CD4-positive, alpha-beta T cell treated with Interferon gamma for 1 hour (primary cell): ENCODE data around the gene ZNG1A.
"Not testable (repeated sequence)": the region's sequence is repeated elsewhere in the genome, so short reads cannot be mapped to it uniquely, and the experiment has no call there.

Experiments used
- DNase-seq: peaks from one replicate; pipeline ENCODE4 v3.0.0-alpha.2; 2020

ZNG1A gene

GRCh38 chr9:169757-170156 lies 9.1 kb downstream of the ZNG1A start:
- DNase-seq, result not testable (repeated sequence)

DNA sequence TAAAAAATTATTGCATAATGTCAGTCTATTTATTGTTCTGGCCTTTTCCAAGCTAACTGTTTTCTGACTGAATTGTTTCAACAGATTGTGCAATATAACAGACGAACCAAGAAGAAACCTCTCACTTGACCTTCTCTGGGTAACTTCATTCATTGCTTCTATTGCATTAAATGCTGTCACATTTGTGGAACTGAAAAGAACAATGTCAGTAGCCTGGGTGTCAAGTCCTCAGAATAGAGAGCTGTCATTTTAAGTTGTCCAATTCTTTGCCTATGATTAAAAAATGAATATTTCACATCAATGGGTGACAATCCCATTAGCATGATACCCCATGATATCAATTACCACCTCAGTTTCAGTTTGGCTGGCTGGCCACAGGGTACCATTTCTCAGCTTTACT lies 19.0 kb downstream of the ZNG1A start:
- not testable (repeated sequence) for DNase-seq

- not testable (repeated sequence) for DNase-seq
Measured at GRCh38 chr9:151173-151572, 27.7 kb downstream of the ZNG1A start.

GRCh38 chr9:139880-140279 lies 39.0 kb downstream of the ZNG1A start:
- DNase-seq, result not testable (repeated sequence)

GRCh38 chr9:117995-118467 lies 60.8 kb downstream of the ZNG1A start, which contains the start of gene FOXD4:
Gene FOXD4 (minus strand): TSS chr9:118417. CDS start chr9:118119, 298 bp downstream.
- DNase-seq, result not testable (repeated sequence)

- DNase-seq, result peak; percentile 20
Measured at GRCh38 chr9:117144-117994, 61.5 kb downstream of the ZNG1A start.

DNA sequence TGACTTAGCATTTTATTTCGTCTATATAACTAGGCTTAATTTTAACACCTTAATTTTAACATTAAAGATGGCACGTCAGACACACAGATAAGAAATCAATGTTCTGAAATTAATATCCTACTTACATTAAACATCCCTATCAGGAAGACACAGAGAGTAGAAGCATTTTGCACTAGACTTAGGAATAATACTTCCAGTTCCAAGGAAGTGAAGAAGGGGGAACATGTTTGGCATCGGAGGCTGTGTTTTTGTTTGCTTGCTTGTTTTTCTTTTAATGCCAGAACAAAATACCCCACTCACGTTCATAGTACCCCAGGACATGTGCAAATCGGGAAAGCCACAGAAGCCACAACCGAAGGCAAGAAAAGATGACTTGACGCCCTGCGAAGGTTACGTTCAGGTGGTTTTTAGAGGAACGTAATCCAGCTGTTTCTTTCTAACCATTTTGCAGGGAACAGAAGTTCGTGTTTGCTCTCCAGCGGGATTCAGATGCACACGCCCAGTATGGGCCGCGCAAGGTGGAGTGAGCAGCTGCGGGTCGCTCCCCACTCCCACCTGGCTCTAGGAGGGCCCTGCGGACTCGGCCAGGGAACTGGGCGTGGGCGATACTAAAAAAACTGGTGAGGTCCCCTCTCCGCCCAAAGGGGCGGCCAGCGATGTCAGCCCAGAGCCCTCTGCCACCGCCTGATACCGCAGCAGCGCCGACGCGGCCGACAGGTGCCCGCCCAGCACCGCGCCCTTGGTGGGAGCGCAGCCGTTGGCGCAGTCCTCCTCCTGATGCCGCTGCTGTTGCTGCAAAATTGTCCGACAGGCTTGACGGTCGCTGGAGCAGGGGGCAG lies 62.4 kb downstream of the ZNG1A start:
- DNase-seq, result not testable (repeated sequence)

DNA sequence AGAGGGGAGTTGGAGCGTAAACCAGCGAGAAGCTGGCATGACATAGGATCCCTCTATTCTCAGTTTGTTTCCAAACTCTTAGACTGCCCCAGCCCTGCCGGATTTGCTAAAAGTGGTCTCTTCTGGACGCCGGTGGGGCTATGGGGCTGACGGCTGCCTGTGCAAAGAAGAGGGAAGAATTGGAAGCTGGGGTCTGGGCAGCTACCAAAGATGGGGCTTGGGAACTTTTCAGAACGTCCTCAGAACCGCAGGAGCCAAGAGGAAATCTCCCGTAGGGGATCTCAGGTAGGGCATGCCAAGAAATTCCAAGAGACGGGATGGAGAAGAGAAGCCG lies 63.8 kb downstream of the ZNG1A start:
- not testable (repeated sequence) for DNase-seq

DNA sequence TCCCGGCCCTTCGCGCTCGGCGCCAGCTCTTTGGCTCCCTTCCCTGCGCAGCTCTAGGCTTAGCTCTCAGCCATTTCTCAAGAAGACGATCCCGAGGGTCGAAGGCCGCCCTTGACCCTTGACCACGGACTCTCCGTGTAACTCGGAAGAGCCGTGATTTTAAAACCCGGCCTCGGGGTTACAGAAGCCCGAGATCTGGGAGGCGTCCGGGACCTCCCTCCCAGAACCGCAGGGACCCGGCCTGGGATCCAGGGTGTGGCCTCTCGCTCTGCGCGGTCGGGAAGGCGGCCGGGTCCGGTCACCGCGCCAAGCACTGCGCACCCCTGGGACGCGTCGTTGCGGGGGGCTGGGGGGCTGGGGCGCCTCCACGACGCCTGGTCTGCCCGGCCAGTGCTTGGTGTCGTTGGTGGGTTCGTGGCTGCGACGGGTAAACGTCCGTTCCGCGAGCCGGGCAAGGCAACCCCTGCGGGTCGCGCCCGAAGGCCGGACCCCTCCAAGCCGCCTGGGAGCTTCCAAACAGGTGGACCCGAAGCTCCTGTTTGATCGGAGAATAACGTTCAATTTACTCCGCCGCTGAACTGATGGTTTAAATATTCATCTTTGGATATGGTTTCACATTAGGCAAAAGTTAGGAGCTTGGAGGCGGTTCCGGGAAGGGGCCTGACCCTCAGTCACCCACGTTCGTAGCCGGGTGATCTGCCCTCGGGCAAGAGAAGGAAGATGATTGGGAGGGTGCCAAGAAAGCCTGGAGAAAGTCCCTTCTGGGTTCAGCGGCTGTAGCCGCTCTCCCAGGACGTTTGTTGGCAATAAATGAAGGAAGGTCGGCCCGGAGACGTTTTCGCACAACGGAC lies 64.4 kb downstream of the ZNG1A start:
- DNase-seq, result peak; percentile 13

DNA sequence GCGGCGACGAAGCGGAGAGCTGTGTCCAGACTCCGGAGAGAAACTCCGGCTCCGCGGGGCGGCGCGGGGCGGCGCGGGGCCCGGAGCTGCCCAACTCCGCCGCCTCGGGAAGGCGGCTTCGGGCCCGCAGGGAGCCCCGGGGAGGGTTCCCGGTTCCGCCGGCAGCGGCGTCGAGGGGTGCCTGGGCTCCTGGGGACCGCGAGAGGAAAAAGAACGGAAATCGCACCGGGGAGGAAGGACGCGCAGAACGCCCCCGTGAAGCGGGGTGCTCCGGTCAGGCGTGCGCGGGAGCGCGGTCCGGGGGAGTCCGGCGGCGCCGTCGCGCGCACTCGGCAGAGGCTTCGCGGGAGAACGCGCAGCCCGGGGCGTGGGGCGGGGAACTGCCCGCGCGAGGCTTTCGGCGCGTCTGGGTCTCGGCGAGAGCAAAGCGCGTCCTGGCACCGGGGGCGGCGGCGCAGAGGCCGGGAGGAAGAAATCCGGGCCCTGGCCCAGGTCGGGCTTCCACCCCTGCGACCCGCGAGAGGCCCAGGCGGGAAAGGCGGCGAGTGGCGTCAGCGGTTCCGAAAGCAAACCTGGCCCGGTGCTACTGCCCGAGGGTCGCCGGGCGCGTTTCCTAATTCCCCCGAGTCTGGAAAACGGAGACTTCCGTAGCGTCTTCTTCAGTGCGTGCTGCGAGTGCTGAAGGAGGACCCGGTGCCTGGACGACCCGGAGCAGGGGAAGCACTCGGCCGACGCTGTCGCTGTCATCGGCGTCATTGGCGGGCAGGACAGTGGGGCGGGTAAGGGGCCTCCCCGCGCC lies 65.2 kb downstream of the ZNG1A start:
- peak; percentile 46 for DNase-seq

DNA sequence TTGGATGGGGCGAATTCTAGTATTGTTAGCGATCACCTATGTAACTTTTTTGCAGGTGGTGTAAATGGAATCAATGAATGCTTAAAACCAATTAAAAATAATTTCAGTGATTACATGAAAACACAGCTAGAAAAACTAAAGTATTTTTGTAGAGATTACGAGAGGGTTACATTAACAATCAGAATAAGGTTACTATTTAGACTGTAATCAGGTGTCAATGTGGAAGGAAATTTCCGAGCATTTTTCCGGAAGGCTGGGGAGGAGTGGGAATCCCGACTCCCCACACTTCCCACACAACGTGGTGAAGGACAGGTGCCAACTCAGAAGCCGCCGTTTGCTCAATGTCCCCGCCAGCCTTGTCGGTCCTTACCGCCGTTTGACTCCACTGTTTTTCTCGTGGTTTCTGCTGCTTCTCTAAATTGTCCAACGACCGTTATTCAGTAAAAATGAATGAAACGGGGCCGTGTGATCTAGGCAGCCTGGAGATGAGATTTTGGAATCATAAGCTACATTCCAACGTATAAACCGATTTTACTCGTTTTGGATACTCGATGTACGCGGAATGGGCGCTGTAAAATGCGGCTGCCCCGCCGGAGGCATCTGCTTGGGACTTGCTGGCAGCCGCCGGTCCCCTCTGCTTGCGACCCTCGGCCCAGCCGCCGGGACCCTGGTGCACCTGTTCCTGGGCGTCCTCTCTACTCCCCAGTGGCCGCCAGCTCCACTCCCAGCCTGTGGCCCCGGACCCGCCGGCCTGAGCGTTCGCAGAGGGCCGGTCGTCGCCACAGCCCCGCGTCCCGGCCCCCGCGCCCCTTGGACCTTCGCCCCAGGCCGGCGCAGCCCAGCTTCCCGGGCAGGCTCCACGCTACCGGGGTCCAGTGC lies 66.0 kb downstream of the ZNG1A start:
- DNase-seq, result not testable (repeated sequence)

GRCh38 chr9:110672-111071 lies 68.2 kb downstream of the ZNG1A start:
- not testable (repeated sequence) for DNase-seq

DNA sequence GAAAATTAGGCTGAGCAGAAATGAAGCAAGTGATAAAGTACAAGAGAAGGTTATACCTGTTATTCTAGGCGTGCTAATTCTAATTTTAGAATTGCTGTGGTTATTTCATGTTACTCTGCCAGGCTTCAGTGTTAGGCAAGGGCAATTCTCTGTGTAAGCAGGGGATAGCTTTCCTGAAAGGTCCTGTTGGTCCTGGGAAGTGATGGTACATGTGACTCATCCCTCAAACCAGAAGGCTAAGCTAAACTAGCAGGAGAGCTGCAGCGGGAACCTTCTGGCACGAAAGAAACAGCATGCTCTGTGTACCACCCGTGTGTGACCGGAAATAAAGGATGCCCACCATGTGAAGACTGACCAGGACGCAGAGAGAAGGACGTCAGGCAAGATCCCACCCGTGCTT lies 69.3 kb downstream of the ZNG1A start:
- DNase-seq, result not testable (repeated sequence)

GRCh38 chr9:108742-109495 lies 69.9 kb downstream of the ZNG1A start:
- not testable (repeated sequence) for DNase-seq

GRCh38 chr9:105991-106390 lies 72.9 kb downstream of the ZNG1A start:
- not testable (repeated sequence) for DNase-seq

DNA sequence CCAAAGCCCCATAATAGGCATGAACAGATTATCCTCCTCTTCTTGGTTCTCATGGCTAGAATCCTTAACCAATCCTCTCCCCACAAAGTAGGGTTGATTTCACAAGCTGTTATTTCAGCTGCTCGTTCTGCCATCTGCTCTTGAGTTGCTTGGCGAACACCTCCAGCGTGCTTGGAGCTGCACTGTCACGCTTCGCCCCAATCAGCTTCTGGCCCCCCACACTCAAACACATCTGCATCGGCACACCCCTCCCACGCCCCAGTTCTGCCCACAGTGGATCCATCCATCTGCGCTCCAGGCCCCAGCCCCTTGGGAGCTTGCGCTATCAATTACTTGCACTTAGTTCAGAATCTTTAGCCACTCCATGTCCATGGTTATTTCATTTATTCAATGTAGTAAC lies 78.4 kb downstream of the ZNG1A start:
- DNase-seq, result not testable (repeated sequence)

DNA sequence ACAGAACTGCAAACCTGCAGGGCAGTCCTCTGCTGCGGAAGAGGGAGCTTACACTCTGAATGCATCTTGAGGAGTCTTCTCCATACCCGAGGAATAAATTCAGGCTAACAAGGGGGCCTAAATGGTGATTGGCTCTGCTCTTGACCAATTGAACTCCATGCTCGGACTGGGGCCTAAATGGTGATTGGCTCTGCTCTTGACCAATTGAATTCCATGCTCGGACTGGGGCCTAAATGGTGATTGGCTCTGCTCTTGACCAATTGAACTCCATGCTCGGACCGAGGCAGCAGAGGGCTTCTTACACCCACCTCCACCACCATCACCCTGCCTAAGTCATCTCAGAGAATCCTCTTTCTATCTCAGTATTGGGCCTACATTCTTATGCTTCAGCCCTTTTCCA lies 79.0 kb downstream of the ZNG1A start:
- DNase-seq, result not testable (repeated sequence)

GRCh38 chr9:98775-99174 lies 80.1 kb downstream of the ZNG1A start:
- not testable (repeated sequence) for DNase-seq

DNA sequence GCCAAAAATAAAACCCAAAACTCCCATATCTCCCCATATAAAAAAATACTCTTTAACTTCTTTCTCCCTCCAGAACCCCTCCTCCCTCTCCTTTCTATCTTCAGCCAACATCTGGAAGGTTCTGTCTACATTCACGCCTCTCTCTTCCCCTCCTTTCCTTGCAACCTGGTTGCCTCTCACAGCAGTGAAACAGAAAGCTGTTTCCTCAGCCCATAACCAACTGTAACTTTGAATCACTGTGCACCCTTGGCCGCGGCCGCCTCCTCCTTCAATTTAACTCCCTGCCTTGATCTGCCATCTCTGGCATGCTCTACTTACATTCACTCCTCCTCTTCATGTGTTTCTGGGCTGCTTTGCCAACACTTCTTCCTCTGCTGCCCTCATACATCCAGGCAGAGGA lies 83.9 kb downstream of the ZNG1A start:
- DNase-seq, result not testable (repeated sequence)

DNA sequence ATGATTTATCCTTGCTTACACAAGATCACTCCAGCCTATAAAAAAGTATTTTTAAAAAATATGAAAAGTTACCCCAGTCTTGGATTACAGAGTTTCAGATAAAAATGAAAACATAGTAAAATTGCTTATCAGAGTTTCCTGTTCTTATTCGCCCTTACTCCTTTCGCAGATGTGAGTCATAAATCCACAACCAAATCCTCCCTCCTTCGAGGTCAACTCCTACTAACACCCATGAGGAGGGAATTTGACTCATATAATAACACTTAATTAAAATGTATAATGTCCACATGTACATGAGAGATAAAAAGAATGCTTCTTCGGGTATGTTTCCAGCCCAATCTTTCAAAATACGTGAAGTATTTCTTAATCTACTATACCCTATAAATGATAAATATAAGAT lies 84.5 kb downstream of the ZNG1A start:
- DNase-seq, result not testable (repeated sequence)
